ENCODE measurements around the gene FCRL2.

FCRL2 gene

GRCh38 chr1:157776971-157777391 is at the start of gene FCRL2:
FCRL2 (minus strand) TSS chr1:157777132; CDS start chr1:157777073, 59 bp downstream.
- no peak for DNase-seq

DNA sequence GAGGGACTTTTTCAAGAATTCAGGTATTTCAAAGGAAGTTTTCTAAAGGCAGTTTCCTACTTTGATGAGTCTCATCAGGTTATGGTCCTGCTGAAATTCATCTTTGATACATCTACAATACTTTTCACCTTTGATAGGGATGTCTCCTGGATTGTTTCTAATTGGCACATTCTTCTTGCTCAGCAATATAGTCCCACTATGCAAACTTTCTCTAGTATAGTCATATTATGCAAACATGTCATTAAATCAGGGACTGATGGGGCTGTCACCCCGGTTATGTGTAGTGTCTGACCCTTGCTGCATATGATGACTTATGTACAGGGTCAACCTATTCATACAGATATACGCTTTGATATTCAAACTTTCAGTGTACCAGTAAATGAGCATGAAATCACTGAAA is 43.4 kb upstream of the FCRL2 start:
- DNase-seq: no peak

DNA sequence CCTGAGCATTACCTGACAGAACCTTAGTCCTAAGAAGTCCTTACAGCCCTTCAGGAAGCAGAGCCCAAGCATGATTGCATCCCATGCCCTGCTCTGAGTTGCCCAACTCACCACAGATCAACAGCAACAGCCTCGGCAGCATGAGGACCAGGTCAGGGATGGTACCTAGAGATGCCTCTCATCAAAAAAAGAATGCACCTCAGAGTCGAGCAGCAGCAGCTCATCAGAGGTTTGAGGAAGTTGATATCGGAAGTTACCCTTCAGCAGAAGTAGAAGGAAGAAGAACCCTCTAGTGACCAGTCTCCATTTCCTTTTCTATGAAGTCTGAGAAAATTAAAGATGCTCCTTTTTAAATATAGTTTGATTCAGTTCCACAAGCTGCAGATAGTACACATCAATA is 43.0 kb upstream of the FCRL2 start, which contains the start of gene FCRL1:
TSS of gene FCRL1 (minus strand) at position 225 of the 400 bp plus-strand sequence. CDS start at position 142, 83 bp downstream.
- DNase-seq: peak; percentile 1 to 18

DNA sequence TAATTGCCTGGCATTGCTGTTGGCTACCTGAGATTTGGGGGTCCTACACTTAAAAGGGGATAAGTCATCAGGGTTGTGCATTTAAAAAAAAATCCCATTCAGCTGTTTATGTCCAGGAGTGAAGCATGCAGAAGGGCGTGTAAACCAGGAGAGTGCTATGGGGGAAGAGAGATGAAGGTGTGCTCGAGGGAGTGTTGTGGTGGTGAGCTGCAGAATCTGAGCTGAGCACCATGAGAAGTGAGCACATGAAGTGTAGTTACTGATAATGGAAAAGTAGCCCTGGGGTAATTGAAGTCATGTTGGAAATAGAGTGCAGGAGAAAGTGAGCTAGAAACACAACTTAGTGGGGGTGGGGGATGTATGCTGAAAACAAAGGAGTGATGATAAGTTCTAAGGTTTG is 42.3 kb upstream of the FCRL2 start:
- DNase-seq: no peak

GRCh38 chr1:157813269-157813668 is 36.3 kb upstream of the FCRL2 start:
- no peak for DNase-seq

- DNase-seq: peak in 1 of 2 donors; percentile 81
Observed at GRCh38 chr1:157806431-157807149, 29.7 kb upstream of the FCRL2 start.

- DNase-seq: peak; percentile 4 to 42
Observed at GRCh38 chr1:157803851-157804250, 26.9 kb upstream of the FCRL2 start.

- no peak for DNase-seq
Observed at GRCh38 chr1:157799996-157800395, 23.1 kb upstream of the FCRL2 start.

GRCh38 chr1:157798211-157798610 is 21.3 kb upstream of the FCRL2 start:
- no peak for DNase-seq

DNA sequence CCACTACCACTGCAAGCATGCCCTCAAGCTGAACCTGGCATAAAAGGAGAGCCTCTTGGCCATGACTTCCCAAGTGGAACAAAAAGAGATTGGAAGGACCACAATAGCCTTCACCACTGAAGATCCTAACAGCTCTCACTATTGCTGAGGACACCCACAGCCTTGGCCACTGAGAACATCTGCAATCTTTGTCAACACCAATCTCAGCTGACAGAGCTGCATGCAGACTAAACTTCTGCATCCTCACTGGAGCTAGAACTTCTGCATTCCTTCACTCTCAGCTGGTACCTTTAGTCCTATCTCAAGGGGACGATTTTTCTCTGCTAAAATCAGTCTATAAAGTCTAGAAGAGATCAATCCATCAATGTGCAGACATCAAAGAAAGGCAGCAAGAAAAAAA is 8.3 kb upstream of the FCRL2 start:
- DNase-seq: no peak

DNA sequence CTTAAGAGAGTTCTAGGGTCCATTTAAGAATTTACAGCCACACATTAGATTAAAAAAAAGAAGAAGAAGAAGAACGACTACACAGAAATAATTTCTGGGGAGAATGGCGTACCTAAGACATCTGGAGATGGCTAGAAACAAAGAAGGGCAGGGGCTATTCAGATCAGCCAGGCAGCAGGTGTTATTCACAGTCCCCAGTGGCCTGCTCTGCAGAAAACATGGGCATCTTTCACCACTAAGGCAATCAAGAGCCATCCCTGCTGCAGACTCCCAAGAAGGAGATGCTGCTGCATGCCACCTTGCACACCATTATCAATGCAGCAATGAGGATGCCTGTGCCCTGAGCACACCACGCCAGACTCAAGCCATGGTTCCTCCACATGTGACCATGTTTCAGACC is 7.9 kb upstream of the FCRL2 start:
- DNase-seq: no peak

GRCh38 chr1:157782931-157783330 is 6.0 kb upstream of the FCRL2 start:
- no peak for DNase-seq

GRCh38 chr1:157781048-157781447 is 4.1 kb upstream of the FCRL2 start:
- no peak for DNase-seq

DNA sequence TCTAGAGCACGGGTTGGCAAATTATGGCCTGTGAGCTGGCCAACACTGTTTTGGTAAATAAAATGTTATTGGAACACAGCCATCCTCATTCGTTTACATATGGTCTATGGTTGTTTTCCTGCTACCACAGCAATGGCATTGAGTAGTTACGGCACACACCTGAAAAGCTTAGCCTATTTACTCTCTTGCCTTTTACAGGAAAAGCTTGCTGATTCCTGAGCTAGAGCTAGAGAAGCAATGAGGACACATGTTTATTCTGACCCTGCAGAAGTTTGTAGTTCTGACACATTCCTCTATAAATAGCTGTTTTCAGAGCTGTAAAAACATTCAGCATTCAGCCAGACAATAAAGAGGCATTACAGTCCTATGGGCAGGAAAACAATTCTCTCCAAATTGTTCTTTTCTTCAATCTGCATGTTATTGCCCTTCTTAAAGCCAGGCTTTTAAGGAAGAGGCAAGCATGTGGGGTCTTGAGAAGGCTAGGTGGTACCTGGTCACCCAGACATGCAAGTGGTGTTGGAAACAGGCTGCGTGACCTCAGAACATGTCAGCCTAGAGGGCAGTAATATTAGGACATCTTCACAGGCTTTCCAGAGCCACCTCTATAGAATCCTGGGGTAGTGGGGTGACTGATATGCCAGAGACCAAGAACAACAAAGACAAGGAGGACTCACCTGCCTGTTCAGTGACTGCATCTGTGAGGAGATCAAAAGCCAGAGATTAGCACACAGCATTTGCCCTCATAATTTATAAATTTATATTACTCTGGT is 1.6 kb downstream of the FCRL2 start:
- DNase-seq: no peak

- no peak for DNase-seq
Observed at GRCh38 chr1:157774412-157774811, 2.5 kb downstream of the FCRL2 start.

DNA sequence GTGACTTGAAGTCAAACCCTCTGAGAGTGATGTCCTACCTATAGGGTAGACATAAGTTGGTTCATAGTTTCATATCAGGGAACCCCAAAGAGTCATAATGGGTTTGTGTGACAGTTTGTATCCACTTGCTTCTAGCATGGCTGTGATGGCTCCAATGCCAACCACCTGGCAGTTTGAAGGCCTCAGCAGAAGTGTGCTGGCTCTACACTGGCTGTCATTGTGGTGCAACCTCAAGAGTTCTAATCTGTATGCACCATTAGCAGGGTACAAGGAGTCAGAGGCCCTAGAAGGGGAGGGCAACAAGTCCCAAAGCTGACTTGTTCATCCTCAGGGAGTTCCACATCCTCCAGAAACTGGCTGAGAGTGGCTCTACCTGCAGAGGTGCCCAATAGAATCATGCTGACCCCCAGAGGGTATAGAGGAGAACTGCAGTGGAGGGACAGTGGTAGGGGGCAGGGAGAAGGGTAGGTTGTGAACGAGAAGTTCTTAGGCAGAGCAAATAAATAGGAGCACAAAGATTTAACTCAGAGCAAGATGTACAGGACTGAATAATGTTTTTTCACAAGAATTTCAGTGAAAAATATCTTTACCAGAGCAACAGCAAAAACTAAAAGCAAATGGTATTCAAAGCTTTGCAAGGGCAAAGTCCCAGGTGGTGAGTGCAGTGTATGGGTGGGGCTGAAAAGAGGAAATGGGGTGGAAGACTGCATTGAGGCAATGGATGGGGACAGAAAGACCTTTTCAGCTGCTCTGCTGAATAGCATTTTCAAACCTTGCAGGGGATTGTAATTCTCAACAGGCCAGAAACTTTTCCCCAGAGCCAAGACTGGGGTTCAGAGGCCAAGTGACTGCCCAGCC is 3.2 kb downstream of the FCRL2 start:
- DNase-seq: peak; percentile 37

GRCh38 chr1:157771661-157772425 is 5.1 kb downstream of the FCRL2 start:
- no peak for DNase-seq

GRCh38 chr1:157770442-157771043 is 6.4 kb downstream of the FCRL2 start:
- no peak for DNase-seq

GRCh38 chr1:157766792-157767191 is 10.1 kb downstream of the FCRL2 start:
- no peak for DNase-seq

DNA sequence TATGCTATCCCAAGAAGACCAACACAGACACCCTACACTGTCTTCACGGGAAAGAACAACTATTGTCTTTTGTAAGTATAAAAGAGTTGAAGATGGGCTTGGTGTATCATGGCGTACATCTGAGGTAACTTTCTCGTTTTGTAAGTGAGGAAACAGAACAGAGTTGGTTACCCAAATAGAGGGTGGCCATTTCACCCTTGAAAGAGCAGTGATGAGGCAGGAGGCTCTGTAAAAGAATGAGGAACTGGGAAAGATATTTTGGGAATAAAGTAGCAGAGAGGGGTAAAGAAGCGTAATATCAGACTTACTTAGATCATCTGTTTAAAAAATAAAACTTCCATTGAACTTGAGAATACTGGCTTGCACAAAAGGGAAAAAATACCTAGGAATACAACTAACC is 18.9 kb downstream of the FCRL2 start:
- no peak for DNase-seq

- no peak for DNase-seq
Observed at GRCh38 chr1:157753611-157754010, 23.3 kb downstream of the FCRL2 start.

- DNase-seq: no peak
Observed at GRCh38 chr1:157751283-157751682, 25.6 kb downstream of the FCRL2 start.
